NCI-H69 (cell line): Measurements from ENCODE around the gene TUSC2.
"Not testable (repeated sequence)": the region's sequence is repeated elsewhere in the genome, so short reads cannot be mapped to it uniquely, and the experiment has no call there.

ENCODE experiments used
- DNase-seq: peaks from one replicate; lab custom pipeline; 2025; lab: John Stamatoyannopoulos, UW

Gene TUSC2

DNA sequence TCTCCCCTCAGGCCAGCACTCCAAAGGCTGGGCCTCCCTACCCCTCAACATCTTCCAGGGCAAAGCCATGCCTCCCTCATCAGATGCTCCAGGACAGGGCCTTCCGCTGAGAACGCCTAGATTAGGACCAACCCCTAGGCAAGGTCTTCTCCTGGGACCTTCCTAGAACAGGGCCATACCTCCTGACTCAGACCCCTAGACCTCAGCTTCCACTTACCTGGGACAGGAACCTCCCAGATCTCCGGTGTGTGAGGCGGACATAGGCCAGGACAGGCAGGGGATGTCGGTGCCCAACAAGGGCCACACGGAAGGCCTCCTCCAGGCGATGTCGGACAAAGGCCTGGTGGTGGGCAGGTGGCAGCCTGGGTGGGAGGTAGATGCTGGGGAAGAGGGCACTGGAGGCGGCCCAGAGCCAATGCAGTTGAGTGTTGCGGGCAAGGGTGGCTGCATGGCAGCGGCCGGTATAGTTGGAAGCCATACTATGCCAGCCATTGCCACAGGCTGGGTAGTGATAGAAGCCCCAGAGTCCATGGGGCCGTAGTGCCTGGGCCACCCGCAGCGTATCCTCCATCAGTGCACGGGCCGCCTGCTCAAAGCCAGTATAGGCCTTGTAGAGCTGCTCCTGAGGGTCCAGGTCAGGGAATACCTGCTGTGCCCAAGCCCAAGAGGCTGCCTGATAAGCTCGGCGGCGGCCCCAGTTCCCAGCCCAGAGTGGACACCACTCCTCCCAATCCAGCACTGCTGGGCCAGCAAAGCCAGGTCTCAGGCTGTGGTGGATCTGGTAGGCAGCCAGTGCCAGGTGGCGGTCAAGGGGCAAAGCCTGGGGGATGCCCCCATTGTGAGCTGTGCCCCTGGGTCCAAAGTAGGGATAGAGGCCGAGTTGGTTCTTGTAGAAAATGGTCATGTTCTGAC is 33.3 kb downstream of the TUSC2 start:
- DNase-seq, result no peak

DNA sequence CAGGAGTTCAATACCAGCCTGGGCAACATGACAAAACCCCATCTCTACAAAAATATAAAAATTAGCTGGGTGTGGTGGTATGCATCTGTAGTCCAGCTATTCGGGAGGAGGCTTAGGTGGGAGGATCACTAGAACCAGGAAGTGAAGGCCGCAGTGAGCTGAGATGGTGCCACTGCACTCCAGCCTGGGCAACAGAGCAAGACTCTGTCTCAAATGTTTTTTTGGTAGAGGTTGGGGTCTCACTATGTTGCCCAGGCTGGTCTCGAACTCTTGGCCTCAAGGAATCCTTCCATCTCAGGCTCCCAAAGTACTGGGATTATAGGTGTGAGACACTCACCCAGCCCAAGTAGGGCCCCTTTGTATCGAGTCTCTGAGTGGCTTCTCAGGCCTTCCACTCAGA is 33.9 kb downstream of the TUSC2 start:
- DNase-seq, result no peak

DNA sequence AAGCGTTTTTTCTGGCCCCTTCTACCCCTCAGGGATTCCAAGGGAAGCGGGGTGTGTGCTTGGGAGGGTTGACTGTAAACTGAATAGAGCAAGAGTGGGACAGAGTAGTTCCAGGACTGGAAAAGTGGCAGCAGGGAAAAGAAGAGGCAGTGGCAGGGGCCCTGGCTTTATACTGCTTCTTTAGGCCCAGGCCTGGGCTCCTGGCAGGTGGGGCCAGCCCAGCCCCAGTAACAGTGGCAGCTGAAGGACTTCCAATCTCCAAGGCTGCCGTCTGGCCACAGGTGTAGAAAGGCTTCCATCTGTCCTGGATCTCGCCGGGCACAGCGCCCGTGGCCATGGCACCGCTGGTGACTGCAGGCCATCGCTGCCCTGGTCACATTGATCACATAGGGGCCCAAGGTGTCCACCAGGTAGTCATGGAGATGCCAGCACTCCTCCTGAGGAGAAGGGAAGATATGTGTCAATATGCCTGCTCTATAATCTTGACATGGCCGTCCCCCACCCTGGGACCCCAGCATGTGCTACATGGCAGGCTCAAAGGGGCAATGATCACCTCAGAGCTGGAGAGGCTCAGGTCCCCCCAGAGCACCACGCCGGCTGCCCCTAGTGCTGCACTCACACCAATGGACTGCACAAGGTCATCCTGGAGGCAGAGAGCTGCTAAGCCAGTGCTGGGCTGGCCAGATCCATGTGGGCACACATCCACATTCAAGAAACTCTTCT is 34.8 kb downstream of the TUSC2 start:
- no peak for DNase-seq

DNA sequence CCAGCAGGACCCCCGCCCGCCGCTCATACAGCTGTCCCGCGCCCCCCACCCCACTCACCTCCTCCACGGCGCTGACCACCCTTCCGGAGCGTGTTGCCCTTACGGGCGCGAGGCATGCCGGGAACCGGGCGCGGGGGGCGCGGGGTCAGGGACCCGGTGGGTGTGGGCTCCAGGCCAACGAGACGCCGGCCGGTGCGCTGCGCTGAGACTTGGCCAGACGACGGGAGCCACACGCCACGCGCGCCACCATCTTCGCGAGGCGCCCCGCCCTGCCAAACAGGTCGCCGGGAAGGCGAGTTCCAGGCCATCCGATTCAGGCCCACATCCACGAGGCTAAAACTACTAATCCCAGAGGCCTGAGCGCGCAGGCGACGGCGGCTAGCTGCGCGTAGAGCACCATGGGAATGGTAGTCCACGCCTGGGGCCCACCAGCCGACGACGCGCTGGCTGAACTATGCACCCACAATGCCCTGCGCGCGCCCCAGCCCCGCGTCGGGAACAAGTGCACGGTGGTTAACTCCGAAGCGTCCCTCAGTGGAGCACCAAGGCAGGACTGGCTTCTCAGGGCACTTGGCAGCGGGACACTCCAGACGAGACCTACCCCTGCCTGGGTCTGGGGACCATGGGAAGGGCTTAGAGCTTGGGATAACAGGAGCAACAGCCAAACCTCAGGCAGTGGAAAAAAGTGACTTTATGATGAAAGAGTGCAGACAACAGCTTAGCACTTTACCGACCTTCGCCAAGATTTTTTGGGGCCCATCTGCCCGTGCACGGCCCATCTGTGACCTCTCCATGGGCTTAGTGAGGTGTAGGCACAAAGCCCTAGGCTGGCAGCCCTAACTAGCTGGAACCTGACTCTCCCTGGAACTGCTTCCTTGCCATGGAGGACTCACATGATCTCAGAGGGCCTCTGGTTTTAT is 35.6 kb downstream of the TUSC2 start, which contains the start of gene IFRD2:
Gene IFRD2 (minus strand): TSS at position 271 of the 920 bp plus-strand sequence. CDS start 155 bp downstream, at position 116.
- DNase-seq, result peak; percentile 96

DNA sequence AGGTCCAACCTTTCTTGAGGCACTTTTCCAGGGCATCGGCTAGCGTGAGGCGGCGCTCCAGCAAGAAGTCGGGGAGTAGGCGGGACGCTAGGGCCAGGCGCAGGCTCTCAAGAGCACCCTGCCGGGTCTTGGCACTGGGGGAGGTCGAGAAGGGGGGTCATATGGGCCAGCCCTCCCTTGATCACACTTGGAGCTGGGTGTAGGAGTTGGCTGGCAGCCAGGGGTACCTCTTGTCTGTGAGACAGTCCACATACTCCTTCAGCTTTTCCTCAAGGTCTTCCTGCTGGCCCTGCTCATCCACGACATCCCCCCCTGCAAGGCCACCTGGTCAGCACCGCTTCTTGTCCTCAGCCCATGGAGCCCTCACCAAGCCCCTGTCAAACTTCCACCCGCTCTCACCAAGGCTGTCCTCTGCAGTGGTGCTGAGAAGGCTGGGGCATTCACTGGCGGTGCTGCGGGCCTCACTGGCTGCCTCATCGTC is 37.8 kb downstream of the TUSC2 start:
- DNase-seq, result no peak

DNA sequence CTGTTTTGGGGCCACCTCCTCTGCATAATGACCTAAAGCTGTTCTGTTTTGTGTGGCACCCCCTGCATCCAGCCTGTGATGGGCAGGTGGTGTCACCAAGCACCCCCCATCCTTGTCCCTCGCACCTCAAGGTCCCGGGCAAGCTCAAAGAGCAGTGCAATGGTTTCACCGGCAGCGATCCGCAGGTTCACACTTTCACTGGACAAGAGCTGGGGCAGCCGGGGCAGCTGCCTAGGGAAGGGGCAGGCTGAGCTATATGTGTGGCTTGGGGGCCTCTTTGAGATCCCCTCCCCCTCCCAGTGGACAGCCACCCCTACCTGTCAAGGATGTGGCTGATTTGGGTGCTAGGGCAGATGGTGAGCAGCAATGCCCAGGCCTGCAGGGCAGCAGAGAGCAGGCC is 38.9 kb downstream of the TUSC2 start:
- DNase-seq, result no peak

DNA sequence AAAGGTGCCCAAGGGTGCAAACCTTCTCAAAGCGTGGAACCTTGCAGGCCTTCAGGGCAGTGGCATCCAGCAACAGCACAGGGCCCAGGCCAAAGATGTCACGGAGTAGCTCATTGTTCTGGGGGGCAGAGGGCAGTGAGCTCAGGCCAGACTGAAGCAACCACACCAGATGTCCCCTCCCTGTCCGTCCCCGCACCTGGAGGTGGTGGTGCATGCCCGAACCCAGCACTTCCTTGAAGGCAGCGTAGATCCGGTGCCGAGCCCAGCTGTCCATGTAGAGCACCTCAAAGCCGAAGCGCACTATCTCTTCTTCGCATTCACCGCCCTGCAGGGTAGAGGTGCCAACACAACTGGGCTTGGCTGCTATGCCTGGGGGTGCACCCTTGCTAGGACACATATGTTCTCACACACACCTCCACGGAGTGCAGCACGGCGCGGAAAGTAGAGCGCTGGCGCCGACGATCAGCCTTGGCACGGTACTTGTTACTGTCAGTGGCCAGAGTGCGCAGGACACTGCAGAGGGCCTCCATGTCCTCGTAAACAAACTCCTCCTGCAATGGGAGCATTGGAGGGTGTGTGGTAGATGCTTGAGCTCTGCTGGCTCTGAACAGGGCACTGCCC is 39.5 kb downstream of the TUSC2 start:
- DNase-seq, result no peak

DNA sequence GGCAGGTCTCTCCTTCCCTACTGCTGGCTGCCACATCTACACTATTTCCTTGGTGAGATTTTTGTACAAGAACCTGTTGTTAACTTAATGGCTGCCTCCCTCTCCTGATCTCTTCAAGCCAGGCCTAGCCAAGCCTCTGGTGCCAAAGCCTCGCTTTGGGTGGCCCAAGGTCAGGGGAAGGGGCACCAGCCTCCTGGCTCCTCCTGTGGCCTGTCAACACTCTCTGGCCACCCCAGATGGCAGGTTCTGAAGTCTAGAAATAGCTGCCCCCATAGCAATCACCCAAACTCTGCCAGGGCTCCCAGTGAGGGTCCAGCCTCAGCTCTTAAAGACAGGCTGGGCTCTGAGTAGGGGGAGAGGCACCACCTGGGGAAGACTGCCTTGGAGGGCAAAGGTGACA is 40.8 kb downstream of the TUSC2 start:
- DNase-seq, result no peak

DNA sequence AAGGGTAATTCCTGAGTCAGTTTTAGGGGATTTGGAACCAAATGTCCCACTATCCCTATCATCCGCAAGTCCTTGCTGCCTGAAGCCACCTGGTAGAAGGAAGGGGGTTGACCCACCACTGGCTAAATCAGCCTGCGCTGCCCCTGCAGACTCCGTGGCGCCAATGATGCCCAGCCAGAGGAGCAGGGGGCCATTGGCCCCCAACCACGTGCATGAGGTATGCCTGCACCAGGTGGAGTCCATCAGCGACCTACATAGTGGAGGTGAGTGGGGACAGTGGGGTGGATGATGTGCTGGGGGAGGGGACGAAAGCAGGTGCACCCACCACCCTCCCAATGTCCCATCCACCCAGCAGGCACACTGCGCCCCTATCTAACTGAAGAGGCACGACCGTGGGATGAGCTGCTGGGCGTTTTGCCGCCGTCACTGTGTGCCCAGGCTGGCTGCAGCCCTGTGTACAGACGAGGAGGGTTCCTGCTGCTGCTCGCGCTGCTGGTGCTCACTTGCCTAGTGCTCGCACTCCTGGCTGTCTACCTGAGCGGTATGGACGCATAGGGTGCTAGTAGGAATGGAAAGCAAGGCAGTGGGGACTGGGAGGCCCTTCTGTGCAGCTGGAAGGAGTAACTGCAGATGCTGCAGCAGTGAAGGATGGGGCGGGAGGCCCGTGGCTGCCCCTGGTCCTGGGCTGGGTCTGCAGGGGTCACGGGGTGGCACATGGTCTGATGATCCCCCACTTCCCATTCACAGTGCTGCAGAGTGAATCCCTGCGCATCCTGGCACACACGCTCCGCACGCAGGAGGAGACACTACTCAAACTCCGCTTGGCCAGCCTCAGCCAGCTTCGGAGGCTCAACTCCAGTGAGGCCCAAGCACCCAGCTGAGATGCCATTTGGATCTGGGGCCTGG is 41.4 kb downstream of the TUSC2 start:
- no peak for DNase-seq

DNA sequence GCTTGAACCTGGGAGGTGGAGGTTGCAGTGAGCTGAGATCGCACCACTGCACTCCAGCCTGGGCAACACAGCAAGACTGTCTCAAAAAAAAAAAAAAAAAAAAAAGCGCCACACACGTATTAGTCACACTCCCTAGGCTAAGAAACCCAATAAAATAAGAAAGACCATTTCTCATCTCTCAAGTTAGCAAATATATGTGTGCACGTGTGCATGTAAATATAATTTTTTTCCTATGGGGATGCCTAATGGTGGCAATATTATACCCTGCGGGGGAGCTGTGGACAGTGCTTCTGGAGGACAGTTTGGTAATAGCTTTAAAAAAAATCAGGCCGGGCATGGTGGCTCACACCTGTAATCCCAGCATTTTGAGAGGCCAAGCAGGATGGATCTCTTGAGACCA is 43.9 kb downstream of the TUSC2 start:
- not testable (repeated sequence) for DNase-seq

DNA sequence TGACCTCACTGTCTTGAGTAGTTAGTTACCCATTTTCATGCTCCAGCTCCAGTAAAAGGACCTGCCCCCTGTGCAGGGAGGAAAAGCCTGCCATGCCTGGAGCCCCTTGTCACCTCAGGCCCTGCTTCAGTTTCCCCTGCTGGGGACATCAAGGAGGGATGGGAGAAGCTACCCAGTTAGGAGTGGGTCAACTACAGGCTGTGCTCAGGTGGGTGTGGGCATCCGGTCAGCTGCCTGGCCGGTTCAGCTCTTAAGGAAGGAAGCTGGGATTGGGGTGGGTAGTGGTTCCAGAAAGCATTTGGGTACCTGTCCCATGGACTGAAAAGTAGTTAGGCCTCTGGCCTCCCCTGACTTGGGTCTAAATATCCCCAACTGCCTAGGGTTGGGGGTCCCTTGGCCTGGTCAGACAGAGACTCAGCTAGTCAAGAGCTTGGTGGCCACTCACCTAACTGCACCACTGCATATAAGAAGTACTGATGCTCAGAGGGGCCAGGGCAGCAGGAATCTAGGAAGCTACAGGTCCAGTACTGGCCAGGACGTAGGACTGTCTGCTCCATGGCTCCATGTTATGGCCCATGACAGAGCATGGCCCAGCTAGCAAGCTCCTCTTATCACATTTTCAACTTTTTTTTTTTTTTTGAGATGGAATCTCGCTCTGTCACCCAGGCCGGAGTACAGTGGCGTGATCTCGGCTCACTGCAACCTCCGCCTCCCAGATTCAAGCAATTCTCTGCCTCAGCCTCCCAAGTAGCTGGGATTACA is 48.6 kb downstream of the TUSC2 start:
- no peak for DNase-seq

DNA sequence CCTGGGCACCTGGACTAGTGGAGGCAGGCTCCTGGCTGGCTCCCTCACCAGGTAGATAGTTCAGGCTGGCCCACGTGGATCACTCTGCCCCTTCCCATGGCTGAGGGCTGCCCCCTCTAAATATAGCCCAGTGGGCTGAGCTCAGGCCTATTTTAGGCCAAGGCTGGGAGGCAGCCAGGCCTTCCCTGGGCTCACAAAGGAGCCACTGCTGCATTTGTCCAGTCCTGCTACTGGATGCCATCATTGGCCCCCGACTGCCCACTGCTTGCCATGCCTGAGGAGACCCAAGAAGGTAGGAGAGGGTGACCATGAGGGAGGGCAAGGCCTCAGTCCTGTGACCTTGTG is 49.2 kb downstream of the TUSC2 start, which contains the start of gene LSMEM2:
Gene LSMEM2 (plus strand): TSS at position 208 of the 345 bp plus-strand sequence. CDS start 27 bp downstream, at position 235.
- DNase-seq, result no peak

DNA sequence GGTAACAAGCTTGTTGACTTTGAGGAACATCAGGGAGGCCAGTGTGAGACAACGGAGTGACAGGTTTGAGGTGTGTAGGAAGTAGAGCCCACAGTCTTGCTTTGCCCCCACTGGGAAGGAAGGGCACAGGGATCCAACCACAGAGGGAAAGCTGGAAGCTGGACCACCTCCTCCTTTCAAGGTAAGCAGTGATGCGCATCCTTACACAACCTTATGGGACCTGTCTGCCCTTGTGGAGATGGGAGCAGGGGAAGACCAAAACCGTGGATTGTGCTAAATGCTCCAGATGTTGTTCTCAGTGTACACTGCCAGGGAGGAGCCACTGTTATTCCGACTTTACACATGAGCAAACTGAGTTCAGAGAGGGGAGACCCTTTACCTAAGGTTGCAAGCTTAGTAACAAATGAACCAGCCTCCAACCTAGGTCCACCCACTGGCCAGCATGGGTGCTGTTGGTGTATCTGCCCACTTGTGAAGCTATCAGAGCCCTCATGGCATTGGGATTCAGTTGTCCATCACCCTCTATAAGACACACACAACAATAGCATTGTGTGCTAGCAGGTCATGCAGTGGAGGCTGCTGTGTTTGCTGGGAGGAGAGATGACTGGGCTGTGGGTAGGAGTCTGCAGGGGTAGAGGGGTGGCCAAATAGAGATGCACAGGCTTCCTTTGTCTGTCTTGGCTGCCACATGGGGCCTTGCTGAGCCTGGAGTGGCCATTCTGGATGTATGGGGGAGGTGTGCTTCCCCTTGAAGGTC is 49.7 kb downstream of the TUSC2 start:
- no peak for DNase-seq

DNA sequence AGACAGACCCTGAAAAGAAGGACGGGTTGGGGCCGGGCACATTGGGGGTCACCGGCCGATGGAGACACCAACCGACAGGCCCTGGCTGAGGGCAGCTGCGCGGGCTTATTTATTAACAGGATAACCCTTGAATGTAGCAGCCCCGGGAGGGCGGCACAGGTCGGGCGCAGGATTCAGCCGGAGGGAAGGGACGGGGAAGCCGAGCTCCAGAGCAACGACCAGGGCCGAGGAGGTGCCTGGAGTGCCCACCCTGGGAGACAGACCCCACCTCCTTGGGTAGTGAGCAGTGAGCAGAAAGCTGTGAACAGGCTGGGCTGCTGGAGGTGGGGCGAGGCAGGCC is 51.3 kb downstream of the TUSC2 start:
- no peak for DNase-seq

DNA sequence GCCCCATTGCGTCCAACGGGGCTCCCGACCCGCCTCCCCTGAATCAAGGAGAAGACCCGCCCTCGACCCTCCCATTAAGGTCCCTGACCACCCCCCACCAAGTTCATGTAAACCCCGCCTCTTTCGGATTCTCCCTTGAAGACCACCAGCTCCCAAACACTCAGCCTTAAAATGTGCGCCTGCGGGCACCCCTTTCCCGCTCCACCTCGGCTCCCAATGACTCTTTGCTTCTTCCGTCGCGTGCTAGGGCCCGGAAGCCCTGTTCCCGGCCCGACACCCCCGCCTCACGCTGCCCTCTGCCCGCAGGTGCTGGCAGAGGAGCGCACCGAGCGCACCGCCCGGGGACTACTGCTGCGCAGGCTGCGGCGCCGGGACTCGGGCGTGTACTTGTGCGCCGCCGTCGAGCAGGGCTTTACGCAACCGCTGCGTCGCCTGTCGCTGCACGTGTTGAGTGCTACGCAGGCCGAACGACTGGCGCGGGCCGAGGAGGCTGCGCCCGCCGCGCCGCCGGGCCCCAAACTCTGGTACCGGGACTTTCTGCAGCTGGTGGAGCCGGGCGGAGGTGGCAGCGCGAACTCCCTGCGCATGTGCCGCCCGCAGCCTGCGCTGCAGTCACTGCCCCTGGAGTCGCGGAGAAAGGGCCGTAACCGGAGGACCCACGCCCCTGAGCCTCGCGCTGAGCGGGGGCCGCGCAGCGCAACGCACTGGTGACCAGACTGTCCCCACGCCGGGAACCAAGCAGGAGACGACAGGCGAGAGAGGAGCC is 51.8 kb downstream of the TUSC2 start:
- DNase-seq, result no peak

DNA sequence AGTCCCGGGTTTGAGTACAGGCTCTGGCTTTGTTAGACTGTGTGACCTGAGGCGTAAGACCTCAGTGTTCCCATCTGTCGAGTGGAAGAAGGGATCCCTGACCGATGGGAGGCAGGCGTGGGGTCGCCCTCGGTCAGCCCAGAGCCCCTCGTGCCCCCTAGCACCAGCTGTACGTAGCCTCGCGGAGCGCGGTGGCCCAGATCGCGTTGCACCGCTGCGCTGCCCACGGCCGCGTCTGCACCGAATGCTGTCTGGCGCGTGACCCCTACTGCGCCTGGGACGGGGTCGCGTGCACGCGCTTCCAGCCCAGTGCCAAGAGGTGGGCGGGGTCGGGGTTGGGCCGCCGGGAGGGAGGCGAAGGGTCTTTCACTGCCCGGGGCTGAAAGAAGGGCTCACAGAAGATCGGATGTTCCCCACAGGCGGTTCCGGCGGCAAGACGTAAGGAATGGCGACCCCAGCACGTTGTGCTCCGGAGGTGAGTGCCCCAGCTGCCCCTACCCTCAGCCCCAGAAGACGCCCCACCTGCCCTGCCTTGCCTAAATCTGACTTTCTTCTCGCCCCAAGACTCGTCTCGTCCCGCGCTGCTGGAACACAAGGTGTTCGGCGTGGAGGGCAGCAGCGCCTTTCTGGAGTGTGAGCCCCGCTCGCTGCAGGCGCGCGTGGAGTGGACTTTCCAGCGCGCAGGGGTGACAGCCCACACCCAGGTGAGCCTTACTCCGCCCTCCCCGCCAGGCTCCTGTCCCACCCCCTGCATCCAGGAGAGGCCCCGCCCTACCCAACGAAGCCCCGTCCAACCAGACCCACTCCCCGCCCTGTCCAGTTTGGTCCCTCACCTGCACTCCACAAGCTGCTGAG is 52.7 kb downstream of the TUSC2 start:
- no peak for DNase-seq
